ENCODE data around the gene CORO2A.

CORO2A gene

DNA sequence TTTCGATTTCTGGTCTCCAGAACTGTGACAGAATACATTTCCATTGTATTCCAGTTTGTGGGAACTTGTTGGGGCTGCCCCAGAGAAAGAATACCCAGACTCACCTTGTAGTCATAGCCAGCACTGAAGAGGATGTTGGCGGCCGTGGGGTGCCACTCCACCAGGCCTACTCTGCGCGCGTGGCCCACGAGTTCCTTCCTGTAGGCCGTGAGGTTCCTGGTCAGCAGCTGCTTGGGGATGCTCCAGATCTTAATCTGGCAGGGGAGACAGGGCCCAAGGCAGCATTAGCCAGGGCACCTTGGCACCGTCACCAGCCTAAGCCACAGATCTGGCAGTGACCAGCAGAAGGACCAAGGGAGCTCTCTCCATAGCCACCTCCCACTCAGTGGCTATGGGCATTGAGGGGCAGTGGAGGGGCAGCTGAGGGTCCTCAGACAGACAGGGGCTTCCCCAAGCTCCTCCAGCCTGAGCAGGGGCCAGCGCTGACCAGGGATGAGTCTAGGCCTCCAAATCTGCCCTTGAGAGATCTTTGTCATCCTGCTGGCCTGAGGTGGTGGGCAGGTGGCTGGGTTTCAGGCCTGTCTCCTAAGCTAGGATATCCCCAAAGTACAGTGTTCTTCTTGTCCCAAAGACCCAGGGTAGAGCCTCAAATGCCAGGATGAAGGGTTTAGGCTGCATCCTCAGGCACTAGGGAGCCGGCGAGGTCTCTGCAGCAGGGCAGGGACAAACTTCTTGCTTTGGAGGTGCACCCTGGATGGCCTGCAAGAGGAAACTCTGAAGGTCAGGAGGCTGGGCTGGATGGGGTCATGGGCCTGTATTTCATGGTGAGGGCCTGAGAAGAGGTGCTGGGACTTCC lies 57.5 kb downstream of the CORO2A start:
- Histone ChIP-seq H4K20me1 (ENCODE audit: insufficient read depth, low read length) (no peaks in the 10 kb centered on the region), H3K79me2 (ENCODE audit: insufficient read depth, low read length) (no peaks in the 10 kb centered on the region), H3K4me1 (ENCODE audit: insufficient read depth, low read length) (no peaks in the 10 kb centered on the region), H2AFZ (ENCODE audit: low read depth, low read length) (no peak overlapping the region), H3K27me3 (ENCODE audit: insufficient read depth, low read length, poor library complexity) (no peaks in the 10 kb centered on the region), H3K36me3 (ENCODE audit: insufficient read depth, low read length) (no peaks in the 10 kb centered on the region), H3K27ac (ENCODE audit: low read length) (no peak overlapping the region), H3K9me3 (ENCODE audit: insufficient read depth, low read length, severe bottlenecking) (no peaks in the 10 kb centered on the region), H3K9ac (ENCODE audit: low read depth, low read length) (no peak overlapping the region), H3K4me3 (ENCODE audit: low read depth in 1 of 2, low read length in 2 of 2) (no peak overlapping the region), H3K4me2 (ENCODE audit: insufficient read depth, low read length) (no peak overlapping the region)
- ATAC-seq (ENCODE audit: insufficient read depth, low read depth) (no peak), DNase-seq (no peak)
- TF ChIP-seq CTCF (IDR thresholded peaks at IDR 0.05; ENCODE audit: borderline replicate concordance, extremely low read depth, low read length, poor library complexity, severe bottlenecking) (no peak), EZH2 (IDR thresholded peaks at IDR 0.05; ENCODE audit: borderline replicate concordance, low read depth, low read length, severe bottlenecking) (no peak)

DNA sequence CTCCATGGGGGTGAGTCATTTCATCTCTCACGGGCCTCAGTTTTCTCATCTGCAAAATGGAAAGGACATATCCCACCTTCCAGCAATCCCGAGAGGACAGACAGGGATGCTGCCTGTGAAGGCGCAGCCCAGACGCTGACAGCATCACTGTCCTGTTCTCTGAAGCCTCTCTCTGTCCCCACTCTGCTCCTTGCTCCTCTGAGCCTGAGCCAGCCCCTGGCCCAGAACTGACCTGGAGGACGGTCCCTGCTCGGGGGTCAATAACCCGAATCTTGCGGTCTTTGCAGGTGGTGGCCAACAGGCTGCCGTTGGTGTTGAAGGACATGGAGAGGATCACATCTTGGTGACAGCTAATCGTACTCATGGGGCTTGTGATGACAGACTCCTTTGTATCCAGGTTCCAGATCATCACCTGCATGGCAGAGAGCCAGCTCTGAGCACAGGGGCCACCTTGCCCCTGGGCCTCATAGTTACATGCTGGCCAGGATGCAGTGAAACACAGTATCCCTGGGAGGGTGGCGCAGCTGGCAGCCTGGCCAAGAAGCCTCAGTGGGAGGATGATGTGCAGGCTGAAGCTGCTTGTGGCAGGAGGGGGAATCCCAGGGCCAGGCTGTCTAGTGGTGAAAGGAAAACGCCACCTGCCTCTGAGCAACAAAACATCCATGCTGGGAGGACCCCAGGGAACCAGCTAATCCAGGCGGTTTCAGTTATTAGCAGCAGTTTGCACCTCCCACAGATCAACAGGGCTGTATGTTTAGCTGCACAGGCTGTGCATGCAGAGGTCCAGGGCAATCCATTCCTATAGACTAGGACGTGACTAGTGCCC lies 59.4 kb downstream of the CORO2A start:
- Histone ChIP-seq H3K79me2 (ENCODE audit: insufficient read depth, low read length) (no peaks in the 10 kb centered on the region), H3K27me3 (ENCODE audit: insufficient read depth, low read length, poor library complexity) (no peaks in the 10 kb centered on the region), H3K4me3 (ENCODE audit: low read depth in 1 of 2, low read length in 2 of 2) (no peak overlapping the region), H3K36me3 (ENCODE audit: insufficient read depth, low read length) (no peaks in the 10 kb centered on the region), H3K27ac (ENCODE audit: low read length) (no peak overlapping the region), H3K4me1 (ENCODE audit: insufficient read depth, low read length) (no peaks in the 10 kb centered on the region), H4K20me1 (ENCODE audit: insufficient read depth, low read length) (no peaks in the 10 kb centered on the region), H3K4me2 (ENCODE audit: insufficient read depth, low read length) (no peak overlapping the region), H3K9me3 (ENCODE audit: insufficient read depth, low read length, severe bottlenecking) (no peaks in the 10 kb centered on the region), H2AFZ (ENCODE audit: low read depth, low read length) (no peak overlapping the region), H3K9ac (ENCODE audit: low read depth, low read length) (no peak overlapping the region)
- TF ChIP-seq CTCF (IDR thresholded peaks at IDR 0.05; ENCODE audit: borderline replicate concordance, extremely low read depth, low read length, poor library complexity, severe bottlenecking) (no peak), EZH2 (IDR thresholded peaks at IDR 0.05; ENCODE audit: borderline replicate concordance, low read depth, low read length, severe bottlenecking) (no peak)
- ATAC-seq (ENCODE audit: insufficient read depth, low read depth) (no peak), DNase-seq (no peak)

GRCh38 chr9:98132158-98132557 lies 60.3 kb downstream of the CORO2A start:
- Histone ChIP-seq H3K4me3 (ENCODE audit: low read depth in 1 of 2, low read length in 2 of 2) (no peak overlapping the region), H3K9ac (ENCODE audit: low read depth, low read length) (no peak overlapping the region), H3K9me3 (ENCODE audit: insufficient read depth, low read length, severe bottlenecking) (no peaks in the 10 kb centered on the region), H3K36me3 (ENCODE audit: insufficient read depth, low read length) (no peaks in the 10 kb centered on the region), H3K27ac (ENCODE audit: low read length) (no peak overlapping the region), H3K27me3 (ENCODE audit: insufficient read depth, low read length, poor library complexity) (no peaks in the 10 kb centered on the region), H2AFZ (ENCODE audit: low read depth, low read length) (no peak overlapping the region), H3K79me2 (ENCODE audit: insufficient read depth, low read length) (no peaks in the 10 kb centered on the region), H3K4me2 (ENCODE audit: insufficient read depth, low read length) (no peak overlapping the region), H3K4me1 (ENCODE audit: insufficient read depth, low read length) (no peaks in the 10 kb centered on the region), H4K20me1 (ENCODE audit: insufficient read depth, low read length) (no peaks in the 10 kb centered on the region)
- TF ChIP-seq CTCF (IDR thresholded peaks at IDR 0.05; ENCODE audit: borderline replicate concordance, extremely low read depth, low read length, poor library complexity, severe bottlenecking) (no peak), EZH2 (IDR thresholded peaks at IDR 0.05; ENCODE audit: borderline replicate concordance, low read depth, low read length, severe bottlenecking) (no peak)
- ATAC-seq (ENCODE audit: insufficient read depth, low read depth) (no peak), DNase-seq (no peak)
